Left ventricle myocardium inferior (tissue), 1 donor: Measurements from ENCODE around the gene CEACAM20. TPM values are rescaled to one million over a fixed set of nuclear protein-coding genes. Genes with fewer than 3 reads are reported as not detected.

Experiments used
- DNase-seq: peaks from one replicate; pipeline ENCODE4 v3.0.0-alpha.2; 2020
- H3K27ac ChIP-seq: fragments of 200-600 bp; replicated peaks from 2 replicates; pipeline ENCODE4 v1.8.0; 2021
- H3K27me3 ChIP-seq: fragments of 200-600 bp; 2 replicates; pipeline ENCODE4 v1.8.0; 2021; ENCODE audit warnings: low read depth
- H3K36me3 ChIP-seq: fragments of 200-600 bp; 2 replicates; pipeline ENCODE4 v1.8.0; 2021
- H3K4me1 ChIP-seq: fragments of 200-600 bp; 2 replicates; pipeline ENCODE4 v1.8.0; 2021
- H3K4me3 ChIP-seq: fragments of 200-600 bp; 2 replicates; pipeline ENCODE4 v1.8.0; 2021; ENCODE audit warnings: mild to moderate bottlenecking, moderate library complexity
- H3K9me3 ChIP-seq: fragments of 200-600 bp; replicated peaks from 2 replicates; pipeline ENCODE4 v1.8.0; 2021
- CTCF ChIP-seq: fragments of 200-600 bp; IDR thresholded peaks from 2 replicates; pipeline ENCODE4 v1.8.0; 2021; ENCODE audit warnings: antibody characterized with exemption, mild to moderate bottlenecking, borderline replicate concordance
- intact Hi-C: fragments of 100-400 bp; cut with micrococcal nuclease; formaldehyde crosslinking; loops from one replicate; pipeline ENCODE4 v1.11.0; 2022
- total RNA-seq: library from RNA; stranded (reverse); fragmentation: NEBNext Ultra II Directional; extraction: Animal tissue kit (Norgen Biotek cat#: 25700); gene quantifications from one replicate; pipeline ENCODE4 v1.2.1, GENCODE V29; 2021
- donor health status: DM: no; HTN: yes; CAD: no; lungs with severe emphysema.

Gene CEACAM20
- total RNA-seq, 1 donor from 2014 or later: not detected

DNA sequence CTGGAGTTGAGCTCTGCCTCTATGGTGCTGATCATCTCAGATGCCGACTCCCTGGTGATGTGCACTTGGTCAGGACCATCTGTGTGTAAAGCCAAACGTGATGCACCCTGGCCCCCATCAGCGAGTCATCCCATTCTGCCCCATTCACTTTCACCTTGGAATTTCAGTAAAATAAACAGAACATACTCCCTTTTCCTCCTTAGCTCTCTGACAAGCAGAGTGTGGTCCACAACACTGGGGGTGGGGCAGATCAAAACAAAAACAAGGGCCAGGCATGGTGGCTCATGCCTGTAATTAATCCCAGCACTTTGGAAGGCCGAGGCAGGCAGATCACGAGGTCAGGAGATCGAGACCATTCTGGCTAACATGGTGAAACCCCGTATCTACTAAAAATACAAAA lies 12.3 kb downstream of the CEACAM20 start:
- TF ChIP-seq CTCF: no peak
- no peak overlapping the region for H3K4me3 ChIP-seq
- no peaks in the 10 kb centered on the region for H3K4me1 ChIP-seq
- no peaks in the 10 kb centered on the region for H3K36me3 ChIP-seq
- peaks cover 64% of the 10 kb centered on the region for H3K27me3 ChIP-seq
- H3K27ac ChIP-seq: no peak overlapping the region
- DNase-seq: no peak
- intact Hi-C loops: no loop called here
- no peaks in the 10 kb centered on the region for H3K9me3 ChIP-seq

GRCh38 chr19:44515907-44516306 lies 13.6 kb downstream of the CEACAM20 start:
- Histone ChIP-seq H3K27ac (no peak overlapping the region), H3K4me1 (no peaks in the 10 kb centered on the region), H3K4me3 (no peak overlapping the region), H3K9me3 (no peaks in the 10 kb centered on the region), H3K27me3 (peaks cover 64% of the 10 kb centered on the region), H3K36me3 (no peaks in the 10 kb centered on the region)
- TF ChIP-seq CTCF: no peak
- intact Hi-C loops: no loop called here
- DNase-seq: no peak

GRCh38 chr19:44515031-44515430 lies 14.4 kb downstream of the CEACAM20 start:
- no peak overlapping the region for H3K4me3 ChIP-seq
- H3K27ac ChIP-seq: no peak overlapping the region
- intact Hi-C loops: no loop called here
- no peaks in the 10 kb centered on the region for H3K36me3 ChIP-seq
- no peaks in the 10 kb centered on the region for H3K9me3 ChIP-seq
- DNase-seq: no peak
- TF ChIP-seq CTCF: no peak
- H3K4me1 ChIP-seq: no peaks in the 10 kb centered on the region
- peaks cover 64% of the 10 kb centered on the region for H3K27me3 ChIP-seq

- intact Hi-C loops: no loop called here
- peak; percentile 31 for TF ChIP-seq CTCF
- Histone ChIP-seq H3K4me3 (no peak overlapping the region), H3K9me3 (no peaks in the 10 kb centered on the region), H3K36me3 (no peaks in the 10 kb centered on the region), H3K27me3 (peaks cover 82% of the 10 kb centered on the region), H3K27ac (no peak overlapping the region), H3K4me1 (no peaks in the 10 kb centered on the region)
- DNase-seq: no peak
These were observed 16.9 kb downstream of the CEACAM20 start for GRCh38 chr19:44512326-44513298.

GRCh38 chr19:44509478-44509877 lies 20.0 kb downstream of the CEACAM20 start:
- no peaks in the 10 kb centered on the region for H3K9me3 ChIP-seq
- H3K27ac ChIP-seq: no peak overlapping the region
- peaks cover 85% of the 10 kb centered on the region for H3K27me3 ChIP-seq
- no peak for DNase-seq
- no peaks in the 10 kb centered on the region for H3K4me1 ChIP-seq
- TF ChIP-seq CTCF: no peak
- no peak overlapping the region for H3K4me3 ChIP-seq
- no peaks in the 10 kb centered on the region for H3K36me3 ChIP-seq
- intact Hi-C loops: no loop called here
